Hepatocyte (in vitro differentiated cells): ENCODE measurements around the gene TNS2. TPM values are rescaled to one million over a fixed set of nuclear protein-coding genes. Genes with fewer than 3 reads are reported as not detected.

Experiments
- DNase-seq: peaks from one replicate; pipeline ENCODE4 v3.0.0-alpha.2; 2016; ENCODE audit warnings: low spot score
- H2AFZ ChIP-seq: fragments of 200-600 bp; sonication (generic); 2 replicates; pipeline ENCODE4 v1.6.0; 2016; ENCODE audit warnings: antibody characterized with exemption, mild to moderate bottlenecking
- H3K27ac ChIP-seq: fragments of 200-600 bp; sonication (generic); 2 replicates; pipeline ENCODE4 v1.5.1; 2016; ENCODE audit warnings: mild to moderate bottlenecking
- H3K27me3 ChIP-seq: fragments of 200-600 bp; sonication (generic); 2 replicates; pipeline ENCODE4 v1.6.1; 2016
- H3K36me3 ChIP-seq: fragments of 200-600 bp; sonication (generic); replicated peaks from 2 replicates; pipeline ENCODE4 v1.5.1; 2016; ENCODE audit warnings: low read depth; ENCODE audit not compliant: insufficient read depth
- H3K4me1 ChIP-seq: fragments of 200-600 bp; sonication (generic); 2 replicates; pipeline ENCODE4 v1.5.1; 2016; ENCODE audit warnings: mild to moderate bottlenecking, moderate library complexity; ENCODE audit not compliant: insufficient read depth
- H3K4me2 ChIP-seq: fragments of 200-600 bp; sonication (generic); 2 replicates; pipeline ENCODE4 v1.6.0; 2016
- H3K4me3 ChIP-seq: fragments of 200-600 bp; sonication (generic); 2 replicates; pipeline ENCODE4 v1.5.1; 2016; ENCODE audit warnings: mild to moderate bottlenecking
- H3K79me2 ChIP-seq: fragments of 200-600 bp; sonication (generic); 2 replicates; pipeline ENCODE4 v1.6.0; 2017; ENCODE audit warnings: mild to moderate bottlenecking
- H3K9me2 ChIP-seq: fragments of 200-600 bp; sonication (generic); replicated peaks from 2 replicates; pipeline ENCODE4 v1.6.0; 2017; ENCODE audit warnings: mild to moderate bottlenecking; ENCODE audit not compliant: insufficient read depth
- H3K9me3 ChIP-seq: fragments of 200-600 bp; sonication (generic); 2 replicates; pipeline ENCODE4 v1.5.1; 2016; ENCODE audit warnings: low read depth, mild to moderate bottlenecking
- H4K20me1 ChIP-seq: fragments of 200-600 bp; sonication (generic); 2 replicates; pipeline ENCODE4 v1.6.0; 2016; ENCODE audit warnings: mild to moderate bottlenecking; ENCODE audit not compliant: insufficient read depth, poor library complexity, severe bottlenecking
- EZH2 ChIP-seq: fragments of 200-600 bp; sonication (generic); IDR thresholded peaks from 2 replicates; pipeline ENCODE4 v1.6.1; 2016; ENCODE audit warnings: antibody characterized with exemption, mild to moderate bottlenecking, borderline replicate concordance
- EZH2phosphoT487 ChIP-seq: fragments of 200-600 bp; sonication (generic); IDR thresholded peaks from one replicate; pipeline ENCODE4 v1.6.1; 2018; ENCODE audit warnings: antibody characterized with exemption, mild to moderate bottlenecking, low read depth, moderate library complexity; ENCODE audit not compliant: unreplicated experiment, severe bottlenecking
- microRNA-seq: library from miRNA; unstranded; fragments of <30 nt; microRNA quantifications from one replicate; pipeline ENCODE4, GENCODE V29; 2017
- polyA plus RNA-seq: library from polyadenylated mRNA; unstranded; fragments of >200 nt; fragmentation: Nextera tagmentation; extraction: Ambion mirVana; gene quantifications from 2 replicates; pipeline ENCODE4 v1.2.1, GENCODE V29; 2016
- small RNA-seq: library from RNA; depleted of rRNA; stranded (forward); fragments of <200 nt; gene quantifications from one replicate; pipeline ENCODE3, GENCODE V24; 2014
- total RNA-seq: library from RNA; depleted of rRNA; stranded (reverse); fragments of >200 nt; gene quantifications from 2 replicates; pipeline ENCODE4 v1.2.3, GENCODE V29; 2014
- TF ChIP-seq, protein P1 (sequence below): fragments of 200-600 bp; sonication (generic); IDR thresholded peaks from 2 replicates; pipeline ENCODE4 v1.5.1; 2016; ENCODE audit warnings: antibody characterized with exemption, mild to moderate bottlenecking; ENCODE audit not compliant: poor library complexity

Gene TNS2
- total and polyA plus RNA-seq, 2 experiments from 2014 or later: 15.9 to 32.2 TPM

DNA sequence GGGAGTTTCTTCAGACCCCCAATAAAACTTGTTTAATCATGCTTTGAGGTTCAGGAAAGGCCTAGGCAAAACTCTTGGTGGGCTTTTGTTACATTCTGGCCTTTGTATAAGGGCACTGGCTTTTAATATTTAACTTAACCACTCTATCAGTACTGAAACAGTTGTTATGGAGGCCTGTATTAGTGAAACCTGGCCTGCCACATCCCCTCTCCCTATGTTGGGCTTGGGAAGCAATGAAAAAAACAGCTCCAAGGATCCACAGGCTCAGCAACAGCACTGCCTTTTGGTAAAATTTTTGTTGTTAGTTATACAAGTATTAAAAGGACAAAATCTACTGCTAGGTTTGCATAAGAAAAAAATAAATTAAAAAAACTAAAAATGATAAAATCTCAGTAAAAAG, 64.1 kb downstream of the TNS2 start:
- TF ChIP-seq EZH2 (no peak), EZH2phosphoT487 (no peak)
- TF ChIP-seq, protein P1, sequence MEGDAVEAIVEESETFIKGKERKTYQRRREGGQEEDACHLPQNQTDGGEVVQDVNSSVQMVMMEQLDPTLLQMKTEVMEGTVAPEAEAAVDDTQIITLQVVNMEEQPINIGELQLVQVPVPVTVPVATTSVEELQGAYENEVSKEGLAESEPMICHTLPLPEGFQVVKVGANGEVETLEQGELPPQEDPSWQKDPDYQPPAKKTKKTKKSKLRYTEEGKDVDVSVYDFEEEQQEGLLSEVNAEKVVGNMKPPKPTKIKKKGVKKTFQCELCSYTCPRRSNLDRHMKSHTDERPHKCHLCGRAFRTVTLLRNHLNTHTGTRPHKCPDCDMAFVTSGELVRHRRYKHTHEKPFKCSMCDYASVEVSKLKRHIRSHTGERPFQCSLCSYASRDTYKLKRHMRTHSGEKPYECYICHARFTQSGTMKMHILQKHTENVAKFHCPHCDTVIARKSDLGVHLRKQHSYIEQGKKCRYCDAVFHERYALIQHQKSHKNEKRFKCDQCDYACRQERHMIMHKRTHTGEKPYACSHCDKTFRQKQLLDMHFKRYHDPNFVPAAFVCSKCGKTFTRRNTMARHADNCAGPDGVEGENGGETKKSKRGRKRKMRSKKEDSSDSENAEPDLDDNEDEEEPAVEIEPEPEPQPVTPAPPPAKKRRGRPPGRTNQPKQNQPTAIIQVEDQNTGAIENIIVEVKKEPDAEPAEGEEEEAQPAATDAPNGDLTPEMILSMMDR: no peak
- Histone ChIP-seq H3K79me2 (peaks cover 8% of the 10 kb centered on the region), H2AFZ (no peak overlapping the region), H4K20me1 (no peaks in the 10 kb centered on the region), H3K36me3 (no peaks in the 10 kb centered on the region), H3K4me2 (peak overlapping the region; percentile 65), H3K4me1 (peaks cover 7% of the 10 kb centered on the region), H3K27ac (peak overlapping the region; percentile 73), H3K27me3 (no peaks in the 10 kb centered on the region), H3K4me3 (no peak overlapping the region), H3K9me3 (no peaks in the 10 kb centered on the region), H3K9me2 (no peaks in the 10 kb centered on the region)
- no peak for DNase-seq

Small RNA genes within 50 kb of the gene (microRNA-seq; reads per million reads assigned to microRNA genes)
- gene MIR6757: 4.0 reads per million

Small RNA genes within 50 kb of the gene (small RNA-seq; reads per million reads assigned to genes)
- gene MIR6757: not detected

Other genes with a start within 250 kb of the TNS2 start
- gene KRT4, start 235.9 kb upstream of the TNS2 start, total RNA-seq: 8.7 and 9.6 TPM in 2 replicates
- 4.2 and 7.2 TPM in 2 replicates for gene KRT4, start 235.9 kb upstream of the TNS2 start, polyA plus RNA-seq
- gene KRT79, start 215.8 kb upstream of the TNS2 start, total RNA-seq: 0.07 TPM in 1 of 2 replicates, not detected in the other
- gene KRT79, start 215.8 kb upstream of the TNS2 start, polyA plus RNA-seq: 0.44 TPM in 1 of 2 replicates, not detected in the other
- gene KRT78, start 201.1 kb upstream of the TNS2 start, total RNA-seq: 0.08 TPM in 1 of 2 replicates, not detected in the other
- gene KRT78, start 201.1 kb upstream of the TNS2 start, polyA plus RNA-seq: not detected in 2 replicates
- 1,376 and 1,381 TPM in 2 replicates for gene KRT8, start 145.0 kb upstream of the TNS2 start, total RNA-seq
- 2,058 and 2,283 TPM in 2 replicates for gene KRT8, start 145.0 kb upstream of the TNS2 start, polyA plus RNA-seq
- gene KRT18, start 100.9 kb upstream of the TNS2 start, total RNA-seq: 676 and 753 TPM in 2 replicates
- 1,621 and 1,849 TPM in 2 replicates for gene KRT18, start 100.9 kb upstream of the TNS2 start, polyA plus RNA-seq
- 435 and 449 TPM in 2 replicates for gene EIF4B, start 43.6 kb upstream of the TNS2 start, total RNA-seq
- gene EIF4B, start 43.6 kb upstream of the TNS2 start, polyA plus RNA-seq: 53.5 and 65.1 TPM in 2 replicates
- 19.3 and 20.9 TPM in 2 replicates for gene SPRYD3, start 29.3 kb downstream of the TNS2 start, total RNA-seq
- 24.6 and 25.8 TPM in 2 replicates for gene SPRYD3, start 29.3 kb downstream of the TNS2 start, polyA plus RNA-seq
- 21.8 and 25.1 TPM in 2 replicates for gene IGFBP6, start 47.6 kb downstream of the TNS2 start, total RNA-seq
- gene IGFBP6, start 47.6 kb downstream of the TNS2 start, polyA plus RNA-seq: 81.2 and 86.0 TPM in 2 replicates
- gene SOAT2, start 53.4 kb downstream of the TNS2 start, total RNA-seq: 18.9 and 21.8 TPM in 2 replicates
- 28.9 and 29.4 TPM in 2 replicates for gene SOAT2, start 53.4 kb downstream of the TNS2 start, polyA plus RNA-seq
- gene ZNF740, start 130.7 kb downstream of the TNS2 start, total RNA-seq: 13.2 and 23.2 TPM in 2 replicates
- 4.4 and 4.6 TPM in 2 replicates for gene ZNF740, start 130.7 kb downstream of the TNS2 start, polyA plus RNA-seq
- gene CSAD, start 130.9 kb downstream of the TNS2 start, total RNA-seq: 14.1 and 16.8 TPM in 2 replicates
- 14.3 and 15.7 TPM in 2 replicates for gene CSAD, start 130.9 kb downstream of the TNS2 start, polyA plus RNA-seq
- gene ITGB7, start 157.2 kb downstream of the TNS2 start, total RNA-seq: 0.23 TPM in 1 of 2 replicates, not detected in the other
- gene ITGB7, start 157.2 kb downstream of the TNS2 start, polyA plus RNA-seq: 1.0 TPM in 1 of 2 replicates, not detected in the other
- 15.1 and 20.9 TPM in 2 replicates for gene RARG, start 182.1 kb downstream of the TNS2 start, total RNA-seq
- 24.7 and 28.1 TPM in 2 replicates for gene RARG, start 182.1 kb downstream of the TNS2 start, polyA plus RNA-seq
- gene ESPL1, start 218.2 kb downstream of the TNS2 start, total RNA-seq: 7.6 and 9.0 TPM in 2 replicates
- 4.4 and 5.8 TPM in 2 replicates for gene ESPL1, start 218.2 kb downstream of the TNS2 start, polyA plus RNA-seq
- gene PFDN5, start 245.5 kb downstream of the TNS2 start, total RNA-seq: 377 and 379 TPM in 2 replicates
- gene PFDN5, start 245.5 kb downstream of the TNS2 start, polyA plus RNA-seq: 415 and 441 TPM in 2 replicates
- 25.5 and 35.8 TPM in 2 replicates for gene MYG1, start 249.6 kb downstream of the TNS2 start, total RNA-seq
- gene MYG1, start 249.6 kb downstream of the TNS2 start, polyA plus RNA-seq: 34.6 and 35.9 TPM in 2 replicates